ENCODE data around the gene RXRA. TPM values are rescaled to one million over a fixed set of nuclear protein-coding genes. Genes with fewer than 3 reads are reported as not detected.

Gene RXRA
- total and polyA plus RNA-seq, 2 of the 4 experiments (the other 2 are of a cell fraction), result 7.5 to 17.9 TPM

- peak overlapping the region; percentile 92; the same call in 2 of the 3 replicates for H2BK15ac ChIP-seq (ENCODE audit: low read depth, low read length)
- peak overlapping the region; percentile 8 for H3K9ac ChIP-seq (ENCODE audit: low read depth, low read length)
- peak overlapping the region; percentile 61 for H2AFZ ChIP-seq (replicated peaks; ENCODE audit: low read length, poor library complexity)
- in situ Hi-C loops (cut with MboI; ENCODE audit: low sequenced_read_pairs), result no loop called here
- H4K8ac ChIP-seq (ENCODE audit: low read depth in 2 of 2, low read length in 2 of 2), result peak overlapping the region; percentile 88 to 96
- H4K5ac ChIP-seq (ENCODE audit: low read depth, low read length), result peak overlapping the region; percentile 27
- TF ChIP-seq USF2 (IDR thresholded peaks at IDR 0.05; ENCODE audit: low read depth, low read length) (no peak), CHD1 (IDR thresholded peaks at IDR 0.05; ENCODE audit: low read depth, low read length) (no peak), RAD21 (IDR thresholded peaks at IDR 0.05; ENCODE audit: low read length) (no peak), MXI1 (IDR thresholded peaks at IDR 0.05; ENCODE audit: borderline replicate concordance, low read depth, low read length) (no peak), NFE2L2 (IDR thresholded peaks at IDR 0.05; ENCODE audit: low read depth, low read length) (no peak), POLR2A (IDR thresholded peaks at IDR 0.05; ENCODE audit: low read depth, low read length) (no peak), SMC3 (IDR thresholded peaks at IDR 0.05; ENCODE audit: low read depth, low read length) (no peak), RFX5 (IDR thresholded peaks at IDR 0.05; ENCODE audit: low read depth, low read length) (no peak), RCOR1 (IDR thresholded peaks at IDR 0.05; ENCODE audit: insufficient replicate concordance, low read length) (no peak), FOS (IDR thresholded peaks at IDR 0.05; ENCODE audit: low read depth, low read length) (no peak), MAFK (IDR thresholded peaks at IDR 0.05; ENCODE audit: low read depth, low read length) (no peak), MAZ (IDR thresholded peaks at IDR 0.05; ENCODE audit: borderline replicate concordance, low read depth, low read length) (no peak), BHLHE40 (IDR thresholded peaks at IDR 0.05; ENCODE audit: low read depth, low read length) (no peak)
- TF ChIP-seq, protein P1, sequence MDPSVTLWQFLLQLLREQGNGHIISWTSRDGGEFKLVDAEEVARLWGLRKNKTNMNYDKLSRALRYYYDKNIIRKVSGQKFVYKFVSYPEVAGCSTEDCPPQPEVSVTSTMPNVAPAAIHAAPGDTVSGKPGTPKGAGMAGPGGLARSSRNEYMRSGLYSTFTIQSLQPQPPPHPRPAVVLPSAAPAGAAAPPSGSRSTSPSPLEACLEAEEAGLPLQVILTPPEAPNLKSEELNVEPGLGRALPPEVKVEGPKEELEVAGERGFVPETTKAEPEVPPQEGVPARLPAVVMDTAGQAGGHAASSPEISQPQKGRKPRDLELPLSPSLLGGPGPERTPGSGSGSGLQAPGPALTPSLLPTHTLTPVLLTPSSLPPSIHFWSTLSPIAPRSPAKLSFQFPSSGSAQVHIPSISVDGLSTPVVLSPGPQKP (IDR thresholded peaks at IDR 0.05; ENCODE audit: borderline replicate concordance, low read depth, low read length), result no peak
- ATAC-seq (ENCODE audit: low read depth) (peak; percentile 13), DNase-seq (no peak)
- peak overlapping the region; percentile 97 for H2AK5ac ChIP-seq (ENCODE audit: low read depth, low read length)
- peak overlapping the region; percentile 91 for H2BK20ac ChIP-seq (ENCODE audit: low read depth, low read length)
- ChIA-PET POLR2A (ENCODE audit: unreplicated experiment) (no interaction called here), CTCF (interaction anchor here (0.6 to 1.7 kb wide), 3 partner anchors 9 to 147 kb away, joined by 3 to 7 read pairs (median 3); no protein-coding TSS in a partner anchor)
- peak overlapping the region; percentile 31 for H3K56ac ChIP-seq (ENCODE audit: extremely low read depth, insufficient read depth, low read length)
- H3K36me3 ChIP-seq (ENCODE audit: control insufficient read depth, insufficient read depth, low read length), result no peaks in the 10 kb centered on the region
- peak overlapping the region; percentile 57 for H2BK5ac ChIP-seq (ENCODE audit: low read depth, low read length, poor library complexity, severe bottlenecking)
- H2AK9ac ChIP-seq (replicated peaks; ENCODE audit: low read depth, low read length, poor library complexity), result peak overlapping the region; percentile 86
- peaks cover 4% of the 10 kb centered on the region for H3K9me3 ChIP-seq (ENCODE audit: control insufficient read depth, insufficient read depth, low read length)
- dilution Hi-C loops (cut with HindIII; ENCODE audit: low sequenced_read_pairs, unreplicated experiment), result no loop called here
- H3K4me1 ChIP-seq (ENCODE audit: control insufficient read depth, insufficient read depth, low read length), result peaks cover 36% of the 10 kb centered on the region
- H3K4me3 ChIP-seq (ENCODE audit: insufficient read depth, low read depth, low read length), result no peak overlapping the region
- peak overlapping the region; percentile 18; the same call in 1 of the 2 replicates for H3K4me2 ChIP-seq (ENCODE audit: low read depth, low read length)
- intact Hi-C loops (cut with micrococcal nuclease), result loop anchor here (5.0 kb wide), 1 partner anchor 101 kb away; no protein-coding TSS in a partner anchor
- peak overlapping the region; percentile 97 for H4K91ac ChIP-seq (ENCODE audit: insufficient read depth, low read depth, low read length)
- H3K18ac ChIP-seq (ENCODE audit: low read depth, low read length), result peak overlapping the region; percentile 33
- H2BK120ac ChIP-seq (ENCODE audit: low read depth, low read length), result peak overlapping the region; percentile 85
- H3K79me1 ChIP-seq (ENCODE audit: low read depth in 1 of 2, low read length in 2 of 2), result no peaks in the 10 kb centered on the region
- H3K4ac ChIP-seq (ENCODE audit: low read depth, low read length), result peak overlapping the region; percentile 95
- BruUV-seq (replicated peaks), result no TSS peak
- H3K23ac ChIP-seq (ENCODE audit: low read depth, low read length), result peak overlapping the region; percentile 67
- H3K9me1 ChIP-seq (ENCODE audit: insufficient read depth, low read length), result peaks cover 14% of the 10 kb centered on the region
- no peaks in the 10 kb centered on the region for H4K20me1 ChIP-seq (ENCODE audit: insufficient read depth, low read length)
- H3K27me3 ChIP-seq (ENCODE audit: control insufficient read depth, insufficient read depth, low read length), result no peaks in the 10 kb centered on the region
- H3K27ac ChIP-seq (ENCODE audit: insufficient read depth, low read length), result peak overlapping the region; percentile 52
- 96% methylated on average over 3 of the region's 11 CpGs; no CpG with 5 or more reads in 1 of the 2 experiments for WGBS, 2 experiments (ENCODE audit: extremely low coverage in 2 of 2, insufficient read length in 1 of 2)
- H3K14ac ChIP-seq (replicated peaks; ENCODE audit: low read depth, low read length), result peak overlapping the region; percentile 73
These were observed 7.8 kb upstream of the RXRA start for GRCh38 chr9:134318481-134318891.
